Measurements from ENCODE around the gene SLC7A11.

SLC7A11 gene

GRCh38 chr4:138178566-138178965 is 63.6 kb downstream of the SLC7A11 start:
- ChIA-PET CTCF (interaction anchor here (0.9 to 10.2 kb wide), 2 partner anchors 16 to 142 kb away, joined by 3 to 92 read pairs; no protein-coding TSS in a partner anchor), POLR2A (no interaction called here)
- no peak for DNase-seq (ENCODE audit: low read depth, low spot score)
- TF ChIP-seq CTCF (IDR thresholded peaks at IDR 0.05; ENCODE audit: insufficient read depth, low read length, missing control alignments), result no peak
- H3K4me3 ChIP-seq (ENCODE audit: low read depth, low read length), result no peak overlapping the region

- POLR2A ChIA-PET, result no interaction called here
- no peak overlapping the region for H3K4me3 ChIP-seq (ENCODE audit: low read depth, low read length)
- CTCF ChIA-PET, result interaction anchor here (1.0 to 1.2 kb wide), 2 partner anchors 11 to 142 kb away, joined by 3 to 6 read pairs; no protein-coding TSS in a partner anchor
- DNase-seq (ENCODE audit: low read depth, low spot score), result no peak
- no peak for TF ChIP-seq CTCF (IDR thresholded peaks at IDR 0.05; ENCODE audit: insufficient read depth, low read length, missing control alignments)
These were observed 64.7 kb downstream of the SLC7A11 start for GRCh38 chr4:138177278-138177968.

GRCh38 chr4:138174981-138175794 is 67.0 kb downstream of the SLC7A11 start:
- ChIA-PET POLR2A (no interaction called here), CTCF (interaction anchor here (0.9 to 1.6 kb wide), 3 partner anchors 9 to 354 kb away, joined by 3 to 6 read pairs (median 4); no protein-coding TSS in a partner anchor)
- no peak for DNase-seq (ENCODE audit: low read depth, low spot score)

GRCh38 chr4:138164208-138164607 is 77.9 kb downstream of the SLC7A11 start:
- ChIA-PET CTCF (interaction anchor here (1.0 kb wide), 1 partner anchor 19 kb away, joined by 5 read pairs; no protein-coding TSS in a partner anchor), POLR2A (no interaction called here)
- DNase-seq (ENCODE audit: low read depth, low spot score), result no peak
- no peak for TF ChIP-seq CTCF (IDR thresholded peaks at IDR 0.05; ENCODE audit: insufficient read depth, low read length, missing control alignments)
- no peak overlapping the region for H3K4me3 ChIP-seq (ENCODE audit: low read depth, low read length)

More at GRCh38 chr4:138174981-138175794, 67.0 kb downstream of the SLC7A11 start:
- no peak for TF ChIP-seq CTCF (IDR thresholded peaks at IDR 0.05; ENCODE audit: insufficient read depth, low read length, missing control alignments)
- no peak overlapping the region for H3K4me3 ChIP-seq (ENCODE audit: low read depth, low read length)

- ChIA-PET POLR2A (no interaction called here), CTCF (interaction anchor here (1.0 kb wide), 1 partner anchor 20 kb away, joined by 5 read pairs; no protein-coding TSS in a partner anchor)
- no peak overlapping the region for H3K4me3 ChIP-seq (ENCODE audit: low read depth, low read length)
- TF ChIP-seq CTCF (IDR thresholded peaks at IDR 0.05; ENCODE audit: insufficient read depth, low read length, missing control alignments), result no peak
- DNase-seq (ENCODE audit: low read depth, low spot score), result no peak
These were observed 79.0 kb downstream of the SLC7A11 start for GRCh38 chr4:138163171-138163570.

GRCh38 chr4:138162259-138162658 is 79.9 kb downstream of the SLC7A11 start:
- no peak overlapping the region for H3K4me3 ChIP-seq (ENCODE audit: low read depth, low read length)
- no peak for DNase-seq (ENCODE audit: low read depth, low spot score)
- ChIA-PET CTCF (interaction anchor here (0.6 to 1.3 kb wide), 3 partner anchors 17 to 655 kb away, joined by 3 to 6 read pairs (median 3); no protein-coding TSS in a partner anchor), POLR2A (no interaction called here)
- no peak for TF ChIP-seq CTCF (IDR thresholded peaks at IDR 0.05; ENCODE audit: insufficient read depth, low read length, missing control alignments)

Measured in AG04449 (cell line).